IMR-90 (cell line): Measurements from ENCODE around the gene RIPOR2. TPM values are rescaled to one million over a fixed set of nuclear protein-coding genes. Genes with fewer than 3 reads are reported as not detected.
A peak's percentile ranks its signal among the peaks of the same experiment; 100 is the strongest.

Experiments used
- ATAC-seq: fragments of 200-7000 bp; cut with Tn5 transposase; 2 replicates; pipeline ENCODE4 v1.9.1; 2020; ENCODE audit warnings: low read depth, mild to moderate bottlenecking, moderate library complexity
- BruUV-seq: library from RNA; stranded (reverse); fragments of 400-500 nt; replicated peaks from 2 replicates; lab custom pipeline; 2021; lab: Mats Ljungman, UMichigan
- CTCF ChIA-PET: fragments of 300-600 bp; formaldehyde crosslinking; extraction: SDS; loops from one replicate; lab custom pipeline; 2021; ENCODE audit warnings: antibody characterized with exemption; lab: Yijun Ruan, JAX
- POLR2A ChIA-PET: fragments of 300-600 bp; sonication (Branson Sonifier 250); formaldehyde crosslinking; loops from one replicate; lab custom pipeline; 2022; ENCODE audit warnings: antibody characterized with exemption; ENCODE audit not compliant: unreplicated experiment; lab: Charles Lee
- DNase-seq: peaks from one replicate; pipeline ENCODE4 v3.0.0; 2013
- H2AFZ ChIP-seq: replicated peaks from 2 replicates; pipeline ENCODE3; 2013; ENCODE audit warnings: low read length, mild to moderate bottlenecking; ENCODE audit not compliant: poor library complexity
- H2AK5ac ChIP-seq: 2 replicates; pipeline ENCODE4 v1.6.1; 2013; ENCODE audit warnings: low read depth, low read length, inconsistent platforms
- H2AK9ac ChIP-seq: replicated peaks from 2 replicates; pipeline ENCODE3; 2013; ENCODE audit warnings: mild to moderate bottlenecking, low read depth, low read length, moderate library complexity; ENCODE audit not compliant: poor library complexity
- H2BK120ac ChIP-seq: 2 replicates; pipeline ENCODE4 v1.6.1; 2013; ENCODE audit warnings: low read depth, low read length, inconsistent platforms
- H2BK15ac ChIP-seq: 3 replicates; pipeline ENCODE4 v1.6.1; 2013; ENCODE audit warnings: low read depth, low read length, inconsistent platforms
- H2BK20ac ChIP-seq: 2 replicates; pipeline ENCODE4 v1.6.1; 2013; ENCODE audit warnings: low read depth, mild to moderate bottlenecking, inconsistent platforms, low read length, moderate library complexity
- H2BK5ac ChIP-seq: 2 replicates; pipeline ENCODE4 v1.6.1; 2013; ENCODE audit warnings: mild to moderate bottlenecking, low read depth, low read length, inconsistent platforms; ENCODE audit not compliant: poor library complexity, severe bottlenecking
- H3K14ac ChIP-seq: replicated peaks from 2 replicates; pipeline ENCODE4 v1.6.1; 2013; ENCODE audit warnings: low read depth, low read length, inconsistent platforms
- H3K18ac ChIP-seq: 2 replicates; pipeline ENCODE4 v1.6.1; 2013; ENCODE audit warnings: low read depth, low read length, control low read depth
- H3K23ac ChIP-seq: 2 replicates; pipeline ENCODE4 v1.6.1; 2013; ENCODE audit warnings: low read depth, low read length, inconsistent platforms
- H3K27ac ChIP-seq: 2 replicates; pipeline ENCODE4 v1.5.1; 2013; ENCODE audit warnings: mild to moderate bottlenecking, control low read depth, low read length; ENCODE audit not compliant: insufficient read depth
- H3K27me3 ChIP-seq: 2 replicates; pipeline ENCODE4 v1.6.1; 2013; ENCODE audit warnings: low read length; ENCODE audit not compliant: control insufficient read depth, insufficient read depth
- H3K36me3 ChIP-seq: 2 replicates; pipeline ENCODE4 v1.6.1; 2013; ENCODE audit warnings: low read length, mixed read lengths; ENCODE audit not compliant: control insufficient read depth, insufficient read depth
- H3K4ac ChIP-seq: 2 replicates; pipeline ENCODE4 v1.6.1; 2013; ENCODE audit warnings: low read depth, low read length, inconsistent platforms
- H3K4me1 ChIP-seq: 2 replicates; pipeline ENCODE4 v1.6.1; 2013; ENCODE audit warnings: low read length, mixed read lengths; ENCODE audit not compliant: control insufficient read depth, insufficient read depth
- H3K4me2 ChIP-seq: 2 replicates; pipeline ENCODE4 v1.6.1; 2013; ENCODE audit warnings: low read depth, mild to moderate bottlenecking, control low read depth, low read length, moderate library complexity
- H3K4me3 ChIP-seq: 2 replicates; pipeline ENCODE4 v1.5.1; 2013; ENCODE audit warnings: low read depth, mild to moderate bottlenecking, control low read depth, low read length, moderate library complexity; ENCODE audit not compliant: insufficient read depth
- H3K56ac ChIP-seq: 2 replicates; pipeline ENCODE4 v1.6.1; 2013; ENCODE audit warnings: low read length, inconsistent platforms; ENCODE audit not compliant: insufficient read depth; ENCODE audit errors: extremely low read depth
- H3K79me1 ChIP-seq, 2 experiments: 2 replicates each; pipeline ENCODE4 v1.6.1; 2013; ENCODE audit warnings: low read length in 2 of 2, inconsistent platforms in 1 of 2, low read depth in 1 of 2
- H3K9ac ChIP-seq: 2 replicates; pipeline ENCODE4 v1.6.1; 2013; ENCODE audit warnings: low read depth, low read length, control low read depth
- H3K9me1 ChIP-seq: 2 replicates; pipeline ENCODE4 v1.6.1; 2013; ENCODE audit warnings: low read length, inconsistent platforms; ENCODE audit not compliant: insufficient read depth
- H3K9me3 ChIP-seq: 2 replicates; pipeline ENCODE4 v1.6.1; 2013; ENCODE audit warnings: low read length; ENCODE audit not compliant: control insufficient read depth, insufficient read depth
- H4K20me1 ChIP-seq: 2 replicates; pipeline ENCODE4 v1.6.1; 2013; ENCODE audit warnings: low read length, inconsistent platforms; ENCODE audit not compliant: insufficient read depth
- H4K5ac ChIP-seq: 2 replicates; pipeline ENCODE4 v1.6.1; 2013; ENCODE audit warnings: mild to moderate bottlenecking, low read depth, low read length, control low read depth
- H4K8ac ChIP-seq, 2 experiments: 2 replicates each; pipeline ENCODE4 v1.6.1; 2013; ENCODE audit warnings: low read depth in 2 of 2, low read length in 2 of 2, control low read depth in 1 of 2, inconsistent platforms in 1 of 2
- H4K91ac ChIP-seq: 2 replicates; pipeline ENCODE4 v1.6.1; 2013; ENCODE audit warnings: low read depth, low read length, inconsistent platforms; ENCODE audit not compliant: insufficient read depth
- MXI1 ChIP-seq: IDR thresholded peaks from 2 replicates; pipeline ENCODE4 v1.6.1; 2012; ENCODE audit warnings: low read depth, mild to moderate bottlenecking, low read length, moderate library complexity, borderline replicate concordance
- RAD21 ChIP-seq: IDR thresholded peaks from 2 replicates; pipeline ENCODE4 v1.6.1; 2012; ENCODE audit warnings: low read length, improper control_type of control experiment
- SMC3 ChIP-seq: fragments of 150-350 bp; IDR thresholded peaks from 2 replicates; pipeline ENCODE4 v1.6.1; 2016; ENCODE audit warnings: low read depth, mild to moderate bottlenecking, antibody characterized with exemption, low read length, moderate library complexity
- WGBS, 2 experiments: methylation state at CpG; one replicate each; pipeline versions ENCODE4 v1.1.5 to v1.1.7; 2013; ENCODE audit warnings: missing lambda C conversion rate in 2 of 2; ENCODE audit not compliant: insufficient read length in 1 of 2; ENCODE audit errors: extremely low coverage in 2 of 2; 5-methylcytosine and 5-hydroxymethylcytosine counted together
- dilution Hi-C: fragments of 300-500 bp; cut with HindIII; formaldehyde crosslinking; loops from one replicate; pipeline ENCODE4 v1.14.3; 2018; ENCODE audit warnings: low sequenced_read_pairs; ENCODE audit not compliant: unreplicated experiment
- in situ Hi-C: fragments of 300-500 bp; cut with MboI; formaldehyde crosslinking; loops from 3 replicates; pipeline ENCODE4 v1.14.3; 2019; ENCODE audit warnings: low sequenced_read_pairs, inconsistent platforms, mixed read lengths
- intact Hi-C: fragments of 100-400 bp; cut with micrococcal nuclease; formaldehyde crosslinking; loops from 2 replicates; pipeline ENCODE4 v1.10.0; 2022
- polyA plus RNA-seq, 3 experiments: library from polyadenylated mRNA; depleted of rRNA; stranded (reverse); fragments of >200 nt; gene quantifications; 2 replicates each; pipeline ENCODE4 v1.2.3, GENCODE V29; 2012; ENCODE audit warnings: low replicate concordance in 1 of 3
- total RNA-seq: library from RNA; depleted of rRNA; stranded (reverse); fragments of >200 nt; gene quantifications from 2 replicates; pipeline ENCODE4 v1.2.3, GENCODE V29; 2012
- TF ChIP-seq, protein P1 (sequence below): fragments of 150-350 bp; IDR thresholded peaks from 2 replicates; pipeline ENCODE4 v1.6.1; 2017; ENCODE audit warnings: mild to moderate bottlenecking, antibody characterized with exemption, low read length, low read depth

The RIPOR2 gene
- total and polyA plus RNA-seq, 2 of the 4 experiments (the other 2 are of a cell fraction): 1.1 to 1.2 TPM

DNA sequence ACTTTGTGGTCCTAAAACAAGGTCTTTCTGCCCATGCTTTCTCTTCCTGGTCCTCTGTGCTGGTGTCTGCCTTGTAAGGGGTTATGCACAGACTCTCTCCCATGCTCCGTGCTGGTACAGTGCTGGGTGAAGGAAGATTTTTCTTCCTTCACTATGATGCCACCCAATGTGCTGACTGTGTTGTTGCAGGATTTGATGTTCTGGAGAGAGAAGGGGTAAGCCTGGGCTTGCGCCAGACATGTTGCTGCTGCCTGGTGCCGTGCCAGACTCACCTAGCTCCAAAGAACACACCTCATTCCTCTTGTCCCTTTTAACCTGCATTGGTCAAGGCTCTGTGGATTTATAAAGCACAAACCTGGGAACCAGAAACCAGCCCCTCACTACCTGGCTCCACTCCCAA is 108.6 kb downstream of the RIPOR2 start:
- H4K91ac ChIP-seq: no peak overlapping the region
- H3K9me3 ChIP-seq: no peaks in the 10 kb centered on the region
- H3K79me1 ChIP-seq: no peaks in the 10 kb centered on the region
- no peak overlapping the region for H3K27ac ChIP-seq
- 0 out of 2 replicates have a peak, but pooled peaks cover 5% of the 10 kb centered on the region for H3K9me1 ChIP-seq
- in situ Hi-C loops: no loop called here
- intact Hi-C loops: no loop called here
- H2AK5ac ChIP-seq: no peak overlapping the region
- TF ChIP-seq RAD21: no peak
- TF ChIP-seq, protein P1, sequence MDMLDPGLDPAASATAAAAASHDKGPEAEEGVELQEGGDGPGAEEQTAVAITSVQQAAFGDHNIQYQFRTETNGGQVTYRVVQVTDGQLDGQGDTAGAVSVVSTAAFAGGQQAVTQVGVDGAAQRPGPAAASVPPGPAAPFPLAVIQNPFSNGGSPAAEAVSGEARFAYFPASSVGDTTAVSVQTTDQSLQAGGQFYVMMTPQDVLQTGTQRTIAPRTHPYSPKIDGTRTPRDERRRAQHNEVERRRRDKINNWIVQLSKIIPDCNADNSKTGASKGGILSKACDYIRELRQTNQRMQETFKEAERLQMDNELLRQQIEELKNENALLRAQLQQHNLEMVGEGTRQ: no peak
- TF ChIP-seq SMC3: no peak
- TF ChIP-seq MXI1: no peak
- H3K9ac ChIP-seq: no peak overlapping the region
- WGBS, 2 experiments: no CpG with 5 or more reads among the region's 3 CpGs
- ChIA-PET POLR2A (no interaction called here), CTCF (no interaction called here)
- no peak overlapping the region for H2BK5ac ChIP-seq
- H3K14ac ChIP-seq: no peak overlapping the region
- dilution Hi-C loops: loop anchor here (25.0 kb wide), 1 partner anchor 260 kb away; no protein-coding TSS in a partner anchor
- H4K5ac ChIP-seq: no peak overlapping the region
- H3K4me2 ChIP-seq: no peak overlapping the region
- peaks cover 12% of the 10 kb centered on the region for H3K4me1 ChIP-seq
- peaks cover 12% of the 10 kb centered on the region for H3K36me3 ChIP-seq
- H3K18ac ChIP-seq: no peak overlapping the region
- no peak overlapping the region for H3K23ac ChIP-seq
- H4K20me1 ChIP-seq: no peaks in the 10 kb centered on the region
- H3K27me3 ChIP-seq: no peaks in the 10 kb centered on the region
- no peak overlapping the region for H3K56ac ChIP-seq
- H3K4ac ChIP-seq: no peak overlapping the region
- no peak overlapping the region for H2BK15ac ChIP-seq
- no peak overlapping the region for H2BK20ac ChIP-seq
- H4K8ac ChIP-seq: no peak overlapping the region; a peak in 1 of 4 replicates
- H2BK120ac ChIP-seq: no peak overlapping the region
- ATAC-seq: peak; percentile 50
- H3K4me3 ChIP-seq: no peak overlapping the region
- H2AFZ ChIP-seq: no peak overlapping the region
- no TSS peak for BruUV-seq
- no peak for DNase-seq
- no peak overlapping the region for H2AK9ac ChIP-seq
